Neural progenitor cell (in vitro differentiated cells): Measurements from ENCODE around the gene VPS26B.

Source experiments
- CTCF ChIP-seq: fragments of 200-600 bp; sonication (generic); IDR thresholded peaks from 2 replicates; pipeline ENCODE4 v1.5.1; 2017; ENCODE audit warnings: antibody characterized with exemption, mild to moderate bottlenecking
- EZH2phosphoT487 ChIP-seq: fragments of 200-600 bp; sonication (generic); IDR thresholded peaks from 2 replicates; pipeline ENCODE4 v1.6.1; 2017; ENCODE audit warnings: antibody characterized with exemption

DNA sequence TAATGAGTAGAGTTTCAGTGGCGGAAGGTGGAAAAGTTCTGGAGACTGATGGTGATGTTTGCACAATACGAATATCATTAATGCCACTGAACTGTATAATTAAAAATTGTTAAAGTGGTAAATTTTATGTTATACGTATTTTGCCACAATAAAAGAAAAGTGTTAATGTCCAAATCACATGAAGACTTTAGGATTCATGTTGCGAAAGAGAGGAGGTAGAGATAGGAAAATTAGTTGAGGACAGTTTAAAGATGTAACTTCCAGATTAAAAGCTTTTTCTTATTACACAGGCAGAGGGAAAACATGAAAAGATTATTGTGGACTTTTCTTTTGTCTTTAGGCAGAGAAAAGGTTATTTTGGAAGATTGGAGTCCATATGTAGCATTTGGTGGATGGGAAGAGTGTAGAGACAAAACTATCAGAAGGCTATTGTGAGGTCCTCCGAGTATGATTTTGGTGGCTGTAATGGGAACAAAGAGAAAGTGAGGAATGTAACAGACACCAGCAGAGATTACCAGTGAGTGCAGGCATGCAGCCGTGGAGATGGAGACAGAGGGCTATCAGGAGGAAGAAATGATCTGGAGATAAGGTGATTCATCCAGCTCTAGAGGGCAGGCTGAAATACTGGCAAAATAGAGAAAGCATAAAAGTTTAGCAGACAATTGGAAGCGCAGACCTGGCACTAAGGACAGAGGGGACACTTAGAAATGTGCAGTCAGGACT is 12.5 kb downstream of the VPS26B start:
- TF ChIP-seq CTCF: no peak
- TF ChIP-seq EZH2phosphoT487: no peak
